GM18505 (cell line): ENCODE measurements around the gene ACHE.
"Not testable (repeated sequence)": the region's sequence is repeated elsewhere in the genome, so short reads cannot be mapped to it uniquely, and the experiment has no call there.

Experiments
- ATAC-seq: cut with Tn5 transposase; IDR thresholded peaks from one replicate; pipeline ENCODE4 v1.9.1; 2021; ENCODE audit not compliant: unreplicated experiment
- POLR2A ChIP-seq: IDR thresholded peaks from 4 replicates; pipeline ENCODE4 v1.6.1; 2011; ENCODE audit warnings: borderline replicate concordance; ENCODE audit not compliant: insufficient read depth, insufficient read length; ENCODE audit errors: extremely low read depth

The ACHE gene

DNA sequence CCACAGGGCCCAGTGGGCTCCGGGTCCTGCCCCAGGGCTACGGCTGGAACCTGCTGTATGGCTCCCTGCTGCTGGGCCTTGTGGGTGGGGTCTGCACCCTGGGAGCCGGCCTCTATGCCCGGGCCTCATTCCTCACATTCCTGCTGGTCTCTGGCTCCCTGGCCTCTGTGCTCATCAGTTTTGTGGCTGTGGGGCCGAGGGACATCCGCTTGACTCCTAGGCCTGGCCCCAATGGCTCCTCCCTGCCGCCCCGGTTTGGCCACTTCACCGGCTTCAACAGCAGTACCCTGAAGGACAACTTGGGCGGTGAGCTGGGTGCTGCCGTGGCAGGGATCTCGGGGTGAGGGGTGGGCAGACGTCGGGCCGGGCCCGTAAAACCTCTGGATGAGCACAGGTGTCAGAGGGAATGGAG, 38.8 kb downstream of the ACHE start:
- no peak for TF ChIP-seq POLR2A
- ATAC-seq, result no peak

DNA sequence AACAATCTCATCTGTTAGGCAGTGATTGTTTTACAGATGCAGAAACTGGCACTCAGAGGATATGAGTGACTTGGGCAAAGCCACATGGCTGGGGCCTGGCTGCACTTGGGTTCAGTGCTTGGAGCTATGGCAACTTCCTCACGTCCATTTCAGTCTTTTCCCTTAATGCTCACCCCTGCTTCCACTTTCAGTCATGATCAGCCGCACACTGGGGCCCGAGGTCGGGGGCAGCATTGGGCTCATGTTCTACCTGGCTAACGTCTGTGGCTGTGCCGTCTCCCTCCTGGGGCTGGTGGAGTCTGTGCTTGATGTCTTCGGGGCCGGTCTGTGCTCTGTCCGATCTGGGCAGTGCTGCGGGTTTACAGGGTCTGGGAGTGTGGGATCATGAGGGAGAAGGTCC, 40.2 kb downstream of the ACHE start:
- no peak for ATAC-seq
- TF ChIP-seq POLR2A, result no peak

DNA sequence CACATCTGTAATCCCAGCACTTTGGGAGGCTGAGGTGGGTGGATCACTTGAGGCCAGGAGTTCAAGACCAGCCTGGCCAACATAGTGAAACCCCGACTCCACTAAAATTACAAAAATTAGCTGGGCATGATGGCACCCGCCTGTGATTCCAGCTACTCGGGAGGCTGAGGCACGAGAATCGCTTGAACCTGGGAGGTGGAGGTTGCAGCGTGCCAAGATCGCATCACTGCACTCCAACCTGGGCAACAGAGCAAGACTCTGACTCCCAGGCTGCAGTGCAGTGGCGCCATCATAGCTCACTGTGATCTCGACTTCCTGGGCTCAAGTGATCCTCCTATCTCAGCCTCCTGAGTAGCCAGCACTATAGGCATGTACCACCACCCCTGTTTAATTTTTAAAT, 40.8 kb downstream of the ACHE start:
- not testable (repeated sequence) for ATAC-seq

DNA sequence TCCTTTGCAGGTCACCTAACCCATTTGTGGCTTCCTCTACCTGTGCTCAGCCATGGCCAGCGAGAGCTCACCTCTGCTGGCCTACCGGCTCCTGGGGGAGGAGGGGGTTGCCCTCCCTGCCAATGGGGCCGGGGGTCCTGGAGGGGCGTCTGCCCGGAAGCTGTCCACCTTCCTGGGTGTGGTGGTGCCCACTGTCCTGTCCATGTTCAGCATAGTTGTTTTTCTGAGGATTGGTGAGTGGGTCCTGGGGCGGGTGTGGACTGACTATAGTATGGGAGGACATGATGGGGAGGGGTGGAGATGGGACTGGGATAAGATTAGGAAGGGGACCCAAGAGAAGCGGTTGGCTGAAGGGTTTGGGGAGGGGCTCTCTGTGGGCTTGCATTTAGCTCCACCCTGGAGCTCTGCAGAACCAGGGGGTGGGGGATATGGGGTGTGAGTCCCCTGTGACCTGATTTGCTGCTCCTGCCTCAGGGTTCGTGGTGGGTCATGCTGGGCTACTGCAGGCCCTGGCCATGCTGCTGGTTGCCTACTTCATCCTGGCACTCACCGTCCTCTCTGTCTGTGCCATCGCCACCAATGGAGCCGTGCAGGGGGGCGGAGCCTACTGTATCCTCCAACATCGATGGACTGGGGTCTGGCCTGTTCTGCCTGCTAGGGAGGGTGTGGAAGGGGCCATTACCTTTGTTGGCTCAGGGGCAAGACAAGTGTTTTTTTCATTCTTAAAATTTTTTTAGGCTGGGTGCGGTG, 41.4 kb downstream of the ACHE start:
- TF ChIP-seq POLR2A, result no peak
- ATAC-seq, result no peak

DNA sequence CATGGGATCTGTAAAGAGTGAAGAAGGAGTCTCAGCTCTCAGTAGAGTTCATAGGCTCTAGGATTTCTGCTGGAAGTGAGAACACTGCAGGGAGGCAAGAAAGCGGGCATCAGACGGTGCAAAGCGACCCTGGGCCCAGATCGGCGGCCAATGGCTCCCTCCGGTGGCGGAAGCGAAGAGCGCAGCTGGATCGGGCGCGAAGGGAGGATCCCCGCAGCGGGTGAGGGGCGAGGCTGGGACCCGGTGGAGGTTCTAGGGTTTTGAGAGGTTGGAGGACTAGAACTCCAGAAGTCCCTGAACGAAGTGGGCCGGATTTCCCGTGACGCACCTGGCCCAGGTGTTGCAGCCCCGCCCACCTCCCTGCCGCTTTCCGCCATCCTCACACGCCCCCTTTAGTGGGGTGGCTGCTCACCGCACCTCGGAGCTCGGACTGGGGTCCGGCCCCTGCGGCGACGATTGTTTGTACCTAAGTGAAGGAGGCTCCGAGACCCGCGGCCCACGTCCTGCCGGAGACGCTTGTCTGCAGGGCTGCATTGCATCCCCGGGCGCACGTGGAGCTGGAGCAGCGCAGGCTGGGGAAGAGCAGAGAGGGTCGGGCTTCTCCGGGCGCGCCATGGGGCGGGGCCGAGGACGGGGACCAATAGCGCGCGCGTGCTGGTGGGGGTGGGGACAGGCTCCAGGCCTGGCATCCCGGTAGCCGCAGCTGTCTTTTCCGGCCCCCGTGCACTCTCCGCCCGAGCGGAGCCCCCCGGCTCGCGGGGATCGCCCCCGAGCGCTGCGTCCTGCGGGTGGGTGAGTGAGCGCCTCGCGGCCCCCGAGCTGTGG, 43.4 kb downstream of the ACHE start, which contains the start of gene SLC12A9:
Gene SLC12A9, plus strand, starts transcription at position 666 of the 825 bp plus-strand sequence. CDS start 1,485 bp downstream, outside the sequence.
- ATAC-seq, result peak; percentile 77
- peak; percentile 60 for TF ChIP-seq POLR2A

DNA sequence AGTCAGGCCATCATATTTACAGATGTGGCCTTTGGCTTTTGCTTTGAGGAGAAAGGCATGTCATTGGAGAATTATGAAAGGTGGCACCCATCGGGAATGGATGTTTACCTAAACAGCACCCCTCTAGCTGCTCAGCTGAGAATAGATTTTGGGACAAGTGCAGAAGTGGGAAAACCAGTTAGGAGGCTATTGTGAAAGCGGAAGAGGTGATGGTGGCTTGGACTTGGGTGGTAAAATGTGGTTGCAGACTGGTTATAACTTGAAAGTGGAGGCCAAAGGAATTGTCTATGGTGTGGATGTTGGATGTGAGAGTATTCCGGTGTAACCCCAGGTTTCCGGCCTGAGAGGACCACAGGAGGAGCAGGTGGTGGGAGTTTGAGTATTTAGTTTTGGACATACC, 48.3 kb downstream of the ACHE start:
- no peak for TF ChIP-seq POLR2A
- no peak for ATAC-seq

DNA sequence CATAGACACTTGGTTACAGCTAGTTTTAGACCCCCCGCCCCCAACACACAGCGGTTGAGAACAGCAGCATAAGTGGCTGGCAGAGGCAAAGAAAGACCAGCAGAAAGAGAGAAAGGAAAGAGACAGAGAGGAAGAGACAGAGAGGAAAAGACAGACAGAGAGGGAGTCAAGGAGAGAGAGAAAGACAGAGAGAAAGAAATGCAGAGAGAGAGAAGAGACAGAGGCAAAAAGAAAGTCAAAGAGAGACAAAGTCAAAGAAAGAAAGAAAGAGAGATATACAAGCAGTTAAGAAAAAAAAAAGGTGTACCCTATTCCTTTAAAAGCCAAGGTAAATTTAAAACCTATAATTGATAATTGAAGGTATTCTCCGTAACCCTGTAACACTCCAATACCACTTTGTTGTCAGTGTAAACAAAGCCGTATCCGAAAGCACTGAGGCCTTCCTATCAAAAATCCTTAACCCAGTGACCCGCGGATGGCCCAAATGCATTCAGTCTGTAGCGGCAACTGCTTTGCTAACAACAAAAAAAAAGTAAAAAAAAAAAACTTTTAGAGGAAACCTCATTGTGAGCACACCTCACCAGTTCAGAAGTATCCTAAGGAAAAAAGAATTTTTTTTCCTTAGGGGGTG, 55.1 kb downstream of the ACHE start:
- ATAC-seq, result no peak
- TF ChIP-seq POLR2A, result no peak
